HL-60/S4 (cell line): ENCODE measurements around the gene UBQLN3.

Experiments
- in situ Hi-C: fragments of 300-500 bp; cut with MboI; formaldehyde crosslinking; loops from 2 replicates; pipeline ENCODE4 v1.14.3; 2022; ENCODE audit warnings: low sequenced_read_pairs

Gene UBQLN3

GRCh38 chr11:5509803-5510202, at the start of gene UBQLN3:
Gene UBQLN3, minus strand, starts transcription at chr11:5509957. Its CDS starts 399 bp downstream, at chr11:5509558.
- in situ Hi-C loops: no loop called here

- in situ Hi-C loops: no loop called here
Observed at GRCh38 chr11:5557751-5558150, 48.0 kb upstream of the UBQLN3 start.

- in situ Hi-C loops: no loop called here
Observed at GRCh38 chr11:5556596-5557188, 46.9 kb upstream of the UBQLN3 start.

GRCh38 chr11:5553343-5553742, 43.6 kb upstream of the UBQLN3 start:
- in situ Hi-C loops: no loop called here

- in situ Hi-C loops: no loop called here
Observed at GRCh38 chr11:5550440-5551095, 40.8 kb upstream of the UBQLN3 start.

GRCh38 chr11:5548440-5548839, 38.7 kb upstream of the UBQLN3 start, which contains the start of gene OR52H1:
Gene OR52H1, minus strand, starts transcription at chr11:5548540. Its CDS starts 3,035 bp downstream, at chr11:5545505.
- in situ Hi-C loops: no loop called here

GRCh38 chr11:5547982-5548381, 38.2 kb upstream of the UBQLN3 start:
- in situ Hi-C loops: no loop called here

- in situ Hi-C loops: no loop called here
Observed at GRCh38 chr11:5546457-5546856, 36.7 kb upstream of the UBQLN3 start.

- in situ Hi-C loops: no loop called here
Observed at GRCh38 chr11:5541427-5541826, 31.7 kb upstream of the UBQLN3 start.

GRCh38 chr11:5536482-5536881, 26.7 kb upstream of the UBQLN3 start:
- in situ Hi-C loops: no loop called here

- in situ Hi-C loops: no loop called here
Observed at GRCh38 chr11:5534046-5534445, 24.3 kb upstream of the UBQLN3 start.

- in situ Hi-C loops: no loop called here
Observed at GRCh38 chr11:5531053-5531831, 21.5 kb upstream of the UBQLN3 start.

GRCh38 chr11:5528495-5528894, 18.7 kb upstream of the UBQLN3 start:
- in situ Hi-C loops: no loop called here

- in situ Hi-C loops: no loop called here
Observed at GRCh38 chr11:5527716-5528115, 18.0 kb upstream of the UBQLN3 start.

GRCh38 chr11:5524756-5525155, 15.0 kb upstream of the UBQLN3 start:
- in situ Hi-C loops: no loop called here

- in situ Hi-C loops: no loop called here
Observed at GRCh38 chr11:5522308-5522707, 12.6 kb upstream of the UBQLN3 start.

- in situ Hi-C loops: no loop called here
Observed at GRCh38 chr11:5521540-5521939, 11.8 kb upstream of the UBQLN3 start.

- in situ Hi-C loops: no loop called here
Observed at GRCh38 chr11:5516599-5516998, 6.8 kb upstream of the UBQLN3 start, which contains the start of gene UBQLNL. Gene UBQLNL, minus strand, starts transcription at chr11:5516699. Its CDS starts 258 bp downstream, at chr11:5516441.

GRCh38 chr11:5514841-5515240, 5.1 kb upstream of the UBQLN3 start:
- in situ Hi-C loops: no loop called here

GRCh38 chr11:5508605-5509004, 1.2 kb downstream of the UBQLN3 start:
- in situ Hi-C loops: no loop called here

- in situ Hi-C loops: no loop called here
Observed at GRCh38 chr11:5507933-5508305, 1.8 kb downstream of the UBQLN3 start.
